Stimulated activated naive CD8-positive, alpha-beta T cell treated with anti-CD3 and anti-CD28 coated beads, Interleukin-15, Interleukin-2, amounts not matched to agents 100 ng/mL and 50 ng/mL, for 24 hours (primary cell): ENCODE data around the gene WDR45B.

Experiments
- H3K27ac Mint-ChIP-seq: one replicate; pipeline ENCODE4 v1.8.0; 2021; ENCODE audit warnings: mild to moderate bottlenecking, mixed read lengths
- H3K27me3 Mint-ChIP-seq: one replicate; pipeline ENCODE4 v1.8.0; 2021; ENCODE audit warnings: mixed read lengths
- H3K36me3 Mint-ChIP-seq: one replicate; pipeline ENCODE4 v1.8.0; 2021; ENCODE audit warnings: low read depth, mixed read lengths
- H3K4me1 Mint-ChIP-seq: one replicate; pipeline ENCODE4 v1.8.0; 2021; ENCODE audit warnings: low read depth, mixed read lengths
- H3K4me3 Mint-ChIP-seq: one replicate; pipeline ENCODE4 v1.8.0; 2021; ENCODE audit warnings: mild to moderate bottlenecking, mixed read lengths
- H3K9me3 Mint-ChIP-seq: one replicate; pipeline ENCODE4 v1.8.0; 2021; ENCODE audit warnings: mixed read lengths

WDR45B gene

GRCh38 chr17:82636626-82637598 lies 11.3 kb downstream of the WDR45B start:
- Mint-ChIP-seq H3K4me3 (no peak overlapping the region), H3K4me1 (peaks cover 33% of the 10 kb centered on the region), H3K27ac (no peak overlapping the region), H3K27me3 (no peaks in the 10 kb centered on the region), H3K9me3 (no peaks in the 10 kb centered on the region), H3K36me3 (peaks cover 50% of the 10 kb centered on the region)

GRCh38 chr17:82633343-82633742 lies 14.9 kb downstream of the WDR45B start:
- Mint-ChIP-seq H3K36me3 (peaks cover 50% of the 10 kb centered on the region), H3K27me3 (no peaks in the 10 kb centered on the region), H3K4me1 (peaks cover 25% of the 10 kb centered on the region), H3K9me3 (no peaks in the 10 kb centered on the region), H3K27ac (no peak overlapping the region), H3K4me3 (no peak overlapping the region)

- Mint-ChIP-seq H3K4me1 (peaks cover 22% of the 10 kb centered on the region), H3K4me3 (no peak overlapping the region), H3K27ac (no peak overlapping the region), H3K9me3 (no peaks in the 10 kb centered on the region), H3K36me3 (peaks cover 56% of the 10 kb centered on the region), H3K27me3 (no peaks in the 10 kb centered on the region)
Observed at GRCh38 chr17:82632451-82632850, 15.8 kb downstream of the WDR45B start.

- no peak overlapping the region for H3K4me3 Mint-ChIP-seq
- H3K36me3 Mint-ChIP-seq: peaks cover 56% of the 10 kb centered on the region
- no peaks in the 10 kb centered on the region for H3K27me3 Mint-ChIP-seq
Observed at GRCh38 chr17:82631544-82631943, 16.7 kb downstream of the WDR45B start.

GRCh38 chr17:82630212-82630611 lies 18.0 kb downstream of the WDR45B start:
- Mint-ChIP-seq H3K4me1 (peaks cover 19% of the 10 kb centered on the region), H3K9me3 (no peaks in the 10 kb centered on the region), H3K4me3 (no peak overlapping the region), H3K27ac (peak overlapping the region; percentile 40), H3K27me3 (no peaks in the 10 kb centered on the region), H3K36me3 (peaks cover 56% of the 10 kb centered on the region)

More at GRCh38 chr17:82631544-82631943, 16.7 kb downstream of the WDR45B start:
- Mint-ChIP-seq H3K9me3 (no peaks in the 10 kb centered on the region), H3K27ac (no peak overlapping the region), H3K4me1 (peaks cover 19% of the 10 kb centered on the region)

GRCh38 chr17:82629748-82630147 lies 18.5 kb downstream of the WDR45B start:
- no peaks in the 10 kb centered on the region for H3K9me3 Mint-ChIP-seq
- H3K27ac Mint-ChIP-seq: peak overlapping the region; percentile 40
- H3K36me3 Mint-ChIP-seq: peaks cover 58% of the 10 kb centered on the region
- peaks cover 17% of the 10 kb centered on the region for H3K4me1 Mint-ChIP-seq
- no peaks in the 10 kb centered on the region for H3K27me3 Mint-ChIP-seq
- H3K4me3 Mint-ChIP-seq: no peak overlapping the region

GRCh38 chr17:82627405-82627804 lies 20.8 kb downstream of the WDR45B start:
- Mint-ChIP-seq H3K36me3 (peaks cover 60% of the 10 kb centered on the region), H3K9me3 (no peaks in the 10 kb centered on the region), H3K27me3 (no peaks in the 10 kb centered on the region), H3K4me1 (peaks cover 3% of the 10 kb centered on the region), H3K27ac (no peak overlapping the region), H3K4me3 (no peak overlapping the region)

- H3K4me1 Mint-ChIP-seq: no peaks in the 10 kb centered on the region
- H3K27me3 Mint-ChIP-seq: no peaks in the 10 kb centered on the region
- peaks cover 74% of the 10 kb centered on the region for H3K36me3 Mint-ChIP-seq
- no peak overlapping the region for H3K4me3 Mint-ChIP-seq
- no peaks in the 10 kb centered on the region for H3K9me3 Mint-ChIP-seq
- no peak overlapping the region for H3K27ac Mint-ChIP-seq
Observed at GRCh38 chr17:82623707-82624106, 24.5 kb downstream of the WDR45B start.

- no peaks in the 10 kb centered on the region for H3K9me3 Mint-ChIP-seq
- H3K4me3 Mint-ChIP-seq: no peak overlapping the region
- peaks cover 72% of the 10 kb centered on the region for H3K36me3 Mint-ChIP-seq
- H3K27ac Mint-ChIP-seq: no peak overlapping the region
- H3K4me1 Mint-ChIP-seq: no peaks in the 10 kb centered on the region
- H3K27me3 Mint-ChIP-seq: no peaks in the 10 kb centered on the region
Observed at GRCh38 chr17:82619641-82620040, 28.6 kb downstream of the WDR45B start.

GRCh38 chr17:82619211-82619610 lies 29.0 kb downstream of the WDR45B start:
- H3K27ac Mint-ChIP-seq: no peak overlapping the region

GRCh38 chr17:82616021-82616711 lies 32.1 kb downstream of the WDR45B start:
- H3K9me3 Mint-ChIP-seq: no peaks in the 10 kb centered on the region
- H3K4me1 Mint-ChIP-seq: no peaks in the 10 kb centered on the region
- peaks cover 71% of the 10 kb centered on the region for H3K36me3 Mint-ChIP-seq
- no peak overlapping the region for H3K4me3 Mint-ChIP-seq
- H3K27me3 Mint-ChIP-seq: no peaks in the 10 kb centered on the region
- no peak overlapping the region for H3K27ac Mint-ChIP-seq

More at GRCh38 chr17:82619211-82619610, 29.0 kb downstream of the WDR45B start:
- H3K27me3 Mint-ChIP-seq: no peaks in the 10 kb centered on the region
- no peaks in the 10 kb centered on the region for H3K9me3 Mint-ChIP-seq
- peaks cover 75% of the 10 kb centered on the region for H3K36me3 Mint-ChIP-seq
- no peak overlapping the region for H3K4me3 Mint-ChIP-seq
- H3K4me1 Mint-ChIP-seq: no peaks in the 10 kb centered on the region

GRCh38 chr17:82615084-82616020 lies 32.9 kb downstream of the WDR45B start:
- Mint-ChIP-seq H3K4me1 (no peaks in the 10 kb centered on the region), H3K27me3 (no peaks in the 10 kb centered on the region), H3K36me3 (peaks cover 63% of the 10 kb centered on the region), H3K9me3 (no peaks in the 10 kb centered on the region), H3K4me3 (no peak overlapping the region), H3K27ac (no peak overlapping the region)

- Mint-ChIP-seq H3K4me3 (no peak overlapping the region), H3K4me1 (no peaks in the 10 kb centered on the region), H3K27me3 (no peaks in the 10 kb centered on the region), H3K36me3 (peaks cover 62% of the 10 kb centered on the region), H3K9me3 (no peaks in the 10 kb centered on the region), H3K27ac (no peak overlapping the region)
Observed at GRCh38 chr17:82614095-82614631, 34.1 kb downstream of the WDR45B start.
